GM18909 (cell line): Measurements from ENCODE around the gene EIF4H.
A peak's percentile ranks its signal among the peaks of the same experiment; 100 is the strongest.
"Not testable (repeated sequence)": the region's sequence is repeated elsewhere in the genome, so short reads cannot be mapped to it uniquely, and the experiment has no call there.

Experiments
- ATAC-seq: cut with Tn5 transposase; IDR thresholded peaks from one replicate; pipeline ENCODE4 v1.9.1; 2021; ENCODE audit warnings: mild to moderate bottlenecking; ENCODE audit not compliant: unreplicated experiment, poor library complexity

The EIF4H gene

DNA sequence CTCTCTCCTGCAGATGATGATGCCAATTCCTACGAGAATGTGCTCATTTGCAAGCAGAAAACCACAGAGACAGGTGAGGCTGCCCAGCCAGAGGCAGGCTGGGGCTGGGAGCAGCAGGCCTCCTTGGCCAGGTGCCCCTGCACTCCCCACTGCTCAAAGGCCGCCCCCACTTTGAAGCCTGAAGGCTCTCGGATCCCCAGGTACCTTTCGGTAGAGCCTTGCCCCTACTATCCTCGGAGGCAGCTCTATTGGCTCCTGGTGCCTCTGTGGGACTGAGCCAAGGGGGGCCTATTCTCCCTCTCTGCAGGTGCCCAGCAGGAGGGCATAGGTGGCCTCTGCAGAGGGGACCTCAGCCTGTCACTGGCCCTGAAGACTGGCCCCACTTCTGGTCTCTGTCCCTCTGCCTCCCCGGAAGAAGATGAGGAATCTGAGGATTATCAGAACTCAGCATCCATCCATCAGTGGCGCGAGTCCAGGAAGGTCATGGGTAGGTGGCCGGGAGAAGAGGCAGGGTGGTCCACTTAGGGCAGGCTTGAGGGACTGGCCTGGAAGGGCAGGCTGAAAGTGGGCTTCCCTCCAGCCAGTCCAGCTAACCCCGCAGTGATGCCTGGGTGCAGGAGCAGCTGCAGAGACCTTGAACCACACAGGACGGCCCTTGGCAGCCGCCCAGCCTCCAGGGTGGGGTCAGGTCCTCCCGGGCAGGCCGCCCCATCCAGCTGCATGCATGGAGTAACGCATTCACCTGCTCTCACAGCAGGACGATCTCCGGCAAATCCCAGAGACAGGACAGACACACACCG is 49.8 kb downstream of the EIF4H start:
- no peak for ATAC-seq

GRCh38 chr7:74224511-74224832 is 50.3 kb downstream of the EIF4H start:
- ATAC-seq = no peak

GRCh38 chr7:74224907-74225306 is 50.8 kb downstream of the EIF4H start:
- ATAC-seq = not testable (repeated sequence)

- ATAC-seq = no peak
Observed at GRCh38 chr7:74225400-74225799, 51.2 kb downstream of the EIF4H start.

GRCh38 chr7:74226633-74227032 is 52.5 kb downstream of the EIF4H start:
- ATAC-seq = no peak

DNA sequence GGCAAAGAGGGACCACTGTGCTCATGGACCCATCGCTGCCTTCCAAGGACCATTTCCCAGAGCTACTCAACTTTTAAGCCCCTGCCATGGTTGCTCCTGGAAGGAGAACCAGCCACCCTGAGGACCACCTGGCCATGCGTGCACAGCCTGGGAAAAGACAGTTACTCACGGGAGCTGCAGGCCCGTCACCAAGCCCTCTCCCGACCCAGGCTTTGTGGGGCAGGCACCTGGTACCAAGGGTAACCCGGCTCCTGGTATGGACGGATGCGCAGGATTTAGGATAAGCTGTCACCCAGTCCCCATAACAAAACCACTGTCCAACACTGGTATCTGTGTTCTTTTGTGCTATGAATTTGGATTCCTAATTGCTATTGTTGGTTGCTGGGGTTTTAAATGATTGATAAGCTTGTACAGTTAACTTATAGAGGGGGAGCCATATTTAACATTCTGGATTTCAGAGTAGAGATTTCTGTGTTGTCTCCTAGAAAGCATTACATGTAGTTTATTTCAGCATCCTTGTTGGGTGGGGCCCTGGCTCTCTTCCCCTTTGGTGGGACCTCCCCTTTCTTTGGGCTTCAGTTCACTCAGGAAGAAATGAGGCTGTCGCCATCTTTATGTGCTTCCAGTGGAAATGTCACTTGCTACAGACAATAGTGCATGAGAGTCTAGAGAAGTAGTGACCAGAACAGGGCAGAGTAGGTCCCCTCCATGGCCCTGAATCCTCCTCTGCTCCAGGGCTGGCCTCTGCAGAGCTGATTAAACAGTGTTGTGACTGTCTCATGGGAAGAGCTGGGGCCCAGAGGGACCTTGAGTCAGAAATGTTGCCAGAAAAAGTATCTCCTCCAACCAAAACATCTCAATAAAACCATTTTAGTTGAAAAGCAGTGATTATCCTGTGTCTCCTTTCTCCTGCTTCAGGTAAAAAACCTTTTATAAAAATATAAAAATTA is 55.1 kb downstream of the EIF4H start:
- no peak for ATAC-seq

- peak; percentile 36 for ATAC-seq
Observed at GRCh38 chr7:74230446-74231231, 56.5 kb downstream of the EIF4H start.

DNA sequence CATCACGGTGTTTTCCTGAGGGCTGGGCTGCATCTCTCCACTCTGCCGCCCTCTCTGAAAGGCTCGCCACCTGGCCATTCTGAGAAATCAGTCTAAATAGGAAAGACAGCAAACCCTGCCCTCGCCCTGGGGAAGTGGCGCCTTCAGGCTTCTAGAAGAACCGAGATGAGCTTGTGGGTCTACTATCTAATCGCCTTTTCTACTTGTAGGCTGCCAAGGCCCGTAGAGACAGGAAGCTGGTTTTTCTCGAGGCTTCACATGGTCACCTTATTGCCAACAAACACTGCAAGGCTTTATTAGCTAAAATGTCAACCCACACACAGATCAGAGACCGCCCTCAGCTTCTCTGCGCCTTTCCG is 57.1 kb downstream of the EIF4H start:
- ATAC-seq = peak; percentile 65

GRCh38 chr7:74233655-74234285 is 59.6 kb downstream of the EIF4H start:
- no peak for ATAC-seq

GRCh38 chr7:74235518-74236268 is 61.5 kb downstream of the EIF4H start:
- ATAC-seq = no peak

DNA sequence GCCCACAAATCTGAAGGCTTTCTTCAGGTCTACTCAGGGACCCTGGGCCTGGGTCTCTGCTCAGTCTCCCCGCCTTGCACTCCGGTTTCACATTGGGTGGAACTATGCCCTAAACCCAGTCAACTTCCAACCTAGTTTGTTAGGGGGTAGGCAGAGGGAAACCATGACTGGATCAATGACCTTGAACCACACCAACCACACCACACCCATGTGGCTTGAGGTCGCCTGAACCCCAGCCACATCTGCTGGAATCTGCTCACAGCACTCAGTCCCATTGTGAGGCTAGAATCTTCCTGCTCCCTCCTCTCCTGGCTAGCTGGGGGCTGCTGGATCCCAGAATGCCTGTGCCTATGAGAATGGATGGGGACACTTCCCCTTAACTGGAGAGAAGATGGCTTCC is 62.1 kb downstream of the EIF4H start:
- ATAC-seq = no peak

- no peak for ATAC-seq
Observed at GRCh38 chr7:74240482-74240881, 66.3 kb downstream of the EIF4H start.

- ATAC-seq = no peak
Observed at GRCh38 chr7:74242122-74242443, 67.9 kb downstream of the EIF4H start.

DNA sequence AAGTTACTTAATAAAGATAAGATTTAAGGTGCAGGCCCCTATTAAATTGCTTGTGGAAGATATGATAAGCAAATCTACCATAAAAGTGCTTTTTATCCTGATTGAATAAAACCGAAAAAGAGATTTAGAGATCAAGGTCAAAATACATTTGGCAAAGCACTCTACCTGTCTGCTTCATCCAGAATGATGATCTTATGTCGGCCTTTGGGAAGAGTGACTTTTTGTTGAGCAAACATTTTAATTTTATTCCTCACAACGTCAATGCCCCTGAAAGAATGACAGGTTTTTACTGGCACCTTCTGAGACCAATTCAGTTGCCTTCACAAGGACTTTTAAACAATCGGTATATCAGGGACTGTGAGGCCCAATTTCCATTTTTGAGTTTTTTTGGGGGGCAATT is 72.3 kb downstream of the EIF4H start:
- no peak for ATAC-seq
